GM18873 (cell line): Measurements from ENCODE around the gene TMEM69.
"Not testable (repeated sequence)": the region's sequence is repeated elsewhere in the genome, so short reads cannot be mapped to it uniquely, and the experiment has no call there.

Source experiments
- ATAC-seq: cut with Tn5 transposase; IDR thresholded peaks from one replicate; pipeline ENCODE4 v1.9.1; 2021; ENCODE audit warnings: mild to moderate bottlenecking, moderate library complexity, moderate number of reproducible peaks; ENCODE audit not compliant: unreplicated experiment, low FRiP score

Gene TMEM69

GRCh38 chr1:45687754-45688740, at the start of gene TMEM69:
TMEM69 (plus strand) TSS chr1:45688181; CDS start chr1:45691069, 2,888 bp downstream.
- no peak for ATAC-seq

- no peak for ATAC-seq
These were observed 47.7 kb upstream of the TMEM69 start for GRCh38 chr1:45640293-45640692.

GRCh38 chr1:45643321-45643720, 44.7 kb upstream of the TMEM69 start:
- ATAC-seq, result no peak

GRCh38 chr1:45643978-45644377, 44.0 kb upstream of the TMEM69 start:
- ATAC-seq, result no peak

GRCh38 chr1:45644661-45645060, 43.3 kb upstream of the TMEM69 start:
- ATAC-seq, result no peak

- no peak for ATAC-seq
These were observed 40.5 kb upstream of the TMEM69 start for GRCh38 chr1:45647248-45648021.

GRCh38 chr1:45654540-45655280, 33.3 kb upstream of the TMEM69 start:
- no peak for ATAC-seq

GRCh38 chr1:45656573-45657226, 31.3 kb upstream of the TMEM69 start:
- ATAC-seq, result no peak

- no peak for ATAC-seq
These were observed 29.8 kb upstream of the TMEM69 start for GRCh38 chr1:45658171-45658570.

- no peak for ATAC-seq
These were observed 28.8 kb upstream of the TMEM69 start for GRCh38 chr1:45659222-45659621.

- ATAC-seq, result no peak
These were observed 27.6 kb upstream of the TMEM69 start for GRCh38 chr1:45660336-45660735.

- ATAC-seq, result no peak
These were observed 21.1 kb upstream of the TMEM69 start for GRCh38 chr1:45666836-45667235.

GRCh38 chr1:45667321-45668111, 20.5 kb upstream of the TMEM69 start:
- no peak for ATAC-seq

GRCh38 chr1:45668526-45668925, 19.5 kb upstream of the TMEM69 start:
- ATAC-seq, result no peak

GRCh38 chr1:45669379-45669778, 18.6 kb upstream of the TMEM69 start:
- ATAC-seq, result no peak

- no peak for ATAC-seq
These were observed 17.9 kb upstream of the TMEM69 start for GRCh38 chr1:45669859-45670655.

GRCh38 chr1:45673956-45674355, 14.0 kb upstream of the TMEM69 start:
- no peak for ATAC-seq

- ATAC-seq, result no peak
These were observed 13.5 kb upstream of the TMEM69 start for GRCh38 chr1:45674478-45674877.

GRCh38 chr1:45676553-45676952, 11.4 kb upstream of the TMEM69 start:
- ATAC-seq, result not testable (repeated sequence)
